ENCODE measurements around the gene F2RL3. TPM values are rescaled to one million over a fixed set of nuclear protein-coding genes. Genes with fewer than 3 reads are reported as not detected.

Gene F2RL3
- total RNA-seq, 1 donor from 2014 or later, result not detected

- no peaks in the 10 kb centered on the region for H3K4me1 Mint-ChIP-seq (ENCODE audit: low read depth, unreplicated experiment)
- H3K27me3 Mint-ChIP-seq (ENCODE audit: unreplicated experiment), result no peaks in the 10 kb centered on the region
- no peaks in the 10 kb centered on the region for H3K9me3 Mint-ChIP-seq (ENCODE audit: unreplicated experiment)
- no peak for TF ChIP-seq CTCF (IDR thresholded peaks at IDR 0.05; ENCODE audit: partially characterized antibody, unreplicated experiment)
- no peak overlapping the region for H3K4me3 Mint-ChIP-seq (ENCODE audit: unreplicated experiment)
- H3K36me3 Mint-ChIP-seq (ENCODE audit: unreplicated experiment), result peaks cover 4% of the 10 kb centered on the region
- no peak for DNase-seq
- peak overlapping the region; percentile 43 for H3K27ac Mint-ChIP-seq (ENCODE audit: unreplicated experiment)
Observed at GRCh38 chr19:16868423-16869130, 20.2 kb upstream of the F2RL3 start.

- DNase-seq, result no peak
- Mint-ChIP-seq H3K36me3 (ENCODE audit: unreplicated experiment) (peaks cover 9% of the 10 kb centered on the region), H3K4me3 (ENCODE audit: unreplicated experiment) (no peak overlapping the region), H3K27ac (ENCODE audit: unreplicated experiment) (no peak overlapping the region), H3K9me3 (ENCODE audit: unreplicated experiment) (peaks cover 4% of the 10 kb centered on the region), H3K4me1 (ENCODE audit: low read depth, unreplicated experiment) (peaks cover 4% of the 10 kb centered on the region), H3K27me3 (ENCODE audit: unreplicated experiment) (peaks cover 2% of the 10 kb centered on the region)
- no peak for TF ChIP-seq CTCF (IDR thresholded peaks at IDR 0.05; ENCODE audit: partially characterized antibody, unreplicated experiment)
Observed at GRCh38 chr19:16869331-16869972, 19.3 kb upstream of the F2RL3 start.

GRCh38 chr19:16871871-16872270 lies 16.9 kb upstream of the F2RL3 start:
- H3K36me3 Mint-ChIP-seq (ENCODE audit: unreplicated experiment), result peaks cover 11% of the 10 kb centered on the region
- H3K4me1 Mint-ChIP-seq (ENCODE audit: low read depth, unreplicated experiment), result peaks cover 5% of the 10 kb centered on the region
- peaks cover 6% of the 10 kb centered on the region for H3K27me3 Mint-ChIP-seq (ENCODE audit: unreplicated experiment)
- H3K27ac Mint-ChIP-seq (ENCODE audit: unreplicated experiment), result no peak overlapping the region
- no peak overlapping the region for H3K4me3 Mint-ChIP-seq (ENCODE audit: unreplicated experiment)
- DNase-seq, result no peak
- no peak for TF ChIP-seq CTCF (IDR thresholded peaks at IDR 0.05; ENCODE audit: partially characterized antibody, unreplicated experiment)
- H3K9me3 Mint-ChIP-seq (ENCODE audit: unreplicated experiment), result peaks cover 7% of the 10 kb centered on the region

- Mint-ChIP-seq H3K27ac (ENCODE audit: unreplicated experiment) (no peak overlapping the region), H3K36me3 (ENCODE audit: unreplicated experiment) (peaks cover 11% of the 10 kb centered on the region), H3K27me3 (ENCODE audit: unreplicated experiment) (peaks cover 6% of the 10 kb centered on the region), H3K9me3 (ENCODE audit: unreplicated experiment) (peaks cover 7% of the 10 kb centered on the region), H3K4me3 (ENCODE audit: unreplicated experiment) (no peak overlapping the region), H3K4me1 (ENCODE audit: low read depth, unreplicated experiment) (peaks cover 5% of the 10 kb centered on the region)
- DNase-seq, result no peak
- no peak for TF ChIP-seq CTCF (IDR thresholded peaks at IDR 0.05; ENCODE audit: partially characterized antibody, unreplicated experiment)
Observed at GRCh38 chr19:16872728-16873127, 16.1 kb upstream of the F2RL3 start.

GRCh38 chr19:16873594-16873993 lies 15.2 kb upstream of the F2RL3 start:
- peaks cover 11% of the 10 kb centered on the region for H3K36me3 Mint-ChIP-seq (ENCODE audit: unreplicated experiment)
- no peak overlapping the region for H3K4me3 Mint-ChIP-seq (ENCODE audit: unreplicated experiment)
- peaks cover 5% of the 10 kb centered on the region for H3K4me1 Mint-ChIP-seq (ENCODE audit: low read depth, unreplicated experiment)
- H3K27me3 Mint-ChIP-seq (ENCODE audit: unreplicated experiment), result peaks cover 6% of the 10 kb centered on the region
- no peak overlapping the region for H3K27ac Mint-ChIP-seq (ENCODE audit: unreplicated experiment)
- DNase-seq, result no peak
- peaks cover 7% of the 10 kb centered on the region for H3K9me3 Mint-ChIP-seq (ENCODE audit: unreplicated experiment)
- TF ChIP-seq CTCF (IDR thresholded peaks at IDR 0.05; ENCODE audit: partially characterized antibody, unreplicated experiment), result no peak
